GM21529 (cell line): Measurements from ENCODE around the gene CYBA.

Experiments used
- ATAC-seq: cut with Tn5 transposase; IDR thresholded peaks from one replicate; pipeline ENCODE4 v1.9.1; 2021; ENCODE audit not compliant: unreplicated experiment

CYBA gene

DNA sequence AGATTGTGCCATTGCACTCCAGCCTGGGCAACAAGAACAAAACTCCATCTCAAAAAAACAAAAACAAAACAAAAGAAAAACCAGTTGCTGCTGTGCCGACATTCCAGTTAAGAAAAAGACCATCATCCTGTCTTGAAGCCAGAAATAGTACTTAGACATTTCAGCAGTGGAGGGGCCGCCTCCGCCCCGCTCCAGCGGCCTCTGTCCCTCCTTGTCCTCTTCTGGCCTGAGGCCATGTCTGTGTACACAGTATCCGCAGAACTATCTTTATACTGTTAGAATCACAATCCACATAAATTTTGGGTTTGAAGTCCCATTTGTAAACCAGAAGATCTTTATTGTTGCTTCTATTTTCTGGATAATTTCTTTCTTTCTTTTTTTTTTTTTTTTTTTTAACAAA, 55.8 kb downstream of the CYBA start:
- ATAC-seq, result no peak

DNA sequence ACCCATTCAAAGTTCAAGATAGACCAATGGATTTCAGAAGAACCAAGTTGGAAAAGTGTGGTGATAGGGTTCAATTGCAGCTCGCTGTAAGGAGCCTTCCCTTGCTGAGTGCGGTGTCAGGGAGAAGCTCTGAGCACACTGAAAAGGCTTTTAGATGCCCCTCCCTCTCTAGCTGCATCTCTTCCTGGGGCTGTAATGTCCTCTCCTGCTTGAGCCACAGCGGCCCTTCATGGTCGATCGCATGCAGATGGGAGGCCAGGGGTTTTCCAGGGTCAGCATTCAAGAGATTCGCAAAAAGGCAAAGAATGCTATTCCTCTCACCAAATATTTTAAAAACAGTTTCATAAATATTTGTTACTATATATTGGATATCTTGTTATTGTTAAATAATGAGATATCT, 56.9 kb downstream of the CYBA start:
- no peak for ATAC-seq

GRCh38 chr16:88593489-88593888, 57.4 kb downstream of the CYBA start:
- ATAC-seq, result no peak
